H1 (cell line): ENCODE measurements around the gene ALG5. TPM values are rescaled to one million over a fixed set of nuclear protein-coding genes. Genes with fewer than 3 reads are reported as not detected.

Source experiments
- CHD7 ChIP-seq: fragments of 300-600 bp; sonication (generic); IDR thresholded peaks from 2 replicates; pipeline ENCODE4 v1.7.1; 2012; ENCODE audit warnings: low read length, moderate library complexity, mild to moderate bottlenecking, inconsistent platforms; ENCODE audit not compliant: insufficient replicate concordance
- FOSL1 ChIP-seq: IDR thresholded peaks from 2 replicates; pipeline ENCODE4 v1.6.1; 2011; ENCODE audit warnings: mild to moderate bottlenecking, low read depth, low read length, moderate library complexity; ENCODE audit not compliant: insufficient read depth
- MAFK ChIP-seq: IDR thresholded peaks from 2 replicates; pipeline ENCODE4 v1.6.1; 2012; ENCODE audit warnings: low read depth, mild to moderate bottlenecking, improper control_type of control experiment, low read length
- RAD21 ChIP-seq, 2 experiments: IDR thresholded peaks in 1 of 2; conservative IDR thresholded peaks in 1 of 2; 2 replicates each; pipeline ENCODE4 v1.6.1; 2011; ENCODE audit warnings: low read depth in 2 of 2, low read length in 2 of 2, improper control_type of control experiment in 1 of 2, inconsistent platforms in 1 of 2, mild to moderate bottlenecking in 1 of 2, moderate library complexity in 1 of 2
- SIRT6 ChIP-seq: IDR thresholded peaks from one replicate; pipeline ENCODE4 v1.7.1; 2012; ENCODE audit warnings: low read length, inconsistent platforms
- TEAD4 ChIP-seq: IDR thresholded peaks from 2 replicates; pipeline ENCODE4 v1.6.1; 2012; ENCODE audit warnings: low read depth, low read length, inconsistent platforms, mixed read lengths
- USF2 ChIP-seq: IDR thresholded peaks from 2 replicates; pipeline ENCODE4 v1.6.1; 2011; ENCODE audit warnings: low read length, improper control_type of control experiment
- polyA plus RNA-seq, 7 experiments: library from polyadenylated mRNA; depleted of rRNA in 3 of 7; stranded (reverse) in 5 of 7; unstranded in 2 of 7; fragments of >200 nt in 5 of 7; fragments of 200-250 nt in 2 of 7; gene quantifications; 1 replicate in 5 of 7; 2 replicates in 1 of 7; 4 replicates in 1 of 7; pipeline versions ENCODE4 v1.2.1 to v1.2.3, GENCODE V29; 2011 to 2013; ENCODE audit warnings: missing spikeins in 2 of 7, mixed read lengths in 2 of 7
- total RNA-seq: library from RNA; stranded (reverse); fragmentation: NEBNext Ultra II Directional; extraction: Animal tissue kit (Norgen Biotek cat#: 25700); gene quantifications from 2 replicates; pipeline ENCODE4 v1.2.1, GENCODE V29; 2021
- TF ChIP-seq, protein P1 (sequence below): IDR thresholded peaks from 2 replicates; pipeline ENCODE4 v1.6.1; 2012; ENCODE audit warnings: low read length, inconsistent platforms

ALG5 gene
- total and polyA plus RNA-seq, 2 of the 8 experiments (the other 6 are each of a cell fraction or from before 2014, with no cell fraction given), result 15.0 to 24.3 TPM

GRCh38 chr13:36907266-36907665, 91.9 kb downstream of the ALG5 start (continued):
- TF ChIP-seq CHD7, result no peak
- TF ChIP-seq, protein P1, sequence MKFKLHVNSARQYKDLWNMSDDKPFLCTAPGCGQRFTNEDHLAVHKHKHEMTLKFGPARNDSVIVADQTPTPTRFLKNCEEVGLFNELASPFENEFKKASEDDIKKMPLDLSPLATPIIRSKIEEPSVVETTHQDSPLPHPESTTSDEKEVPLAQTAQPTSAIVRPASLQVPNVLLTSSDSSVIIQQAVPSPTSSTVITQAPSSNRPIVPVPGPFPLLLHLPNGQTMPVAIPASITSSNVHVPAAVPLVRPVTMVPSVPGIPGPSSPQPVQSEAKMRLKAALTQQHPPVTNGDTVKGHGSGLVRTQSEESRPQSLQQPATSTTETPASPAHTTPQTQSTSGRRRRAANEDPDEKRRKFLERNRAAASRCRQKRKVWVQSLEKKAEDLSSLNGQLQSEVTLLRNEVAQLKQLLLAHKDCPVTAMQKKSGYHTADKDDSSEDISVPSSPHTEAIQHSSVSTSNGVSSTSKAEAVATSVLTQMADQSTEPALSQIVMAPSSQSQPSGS, result no peak
- no peak for TF ChIP-seq USF2
- TF ChIP-seq SIRT6, result no peak
- TF ChIP-seq MAFK, result no peak
- TF ChIP-seq TEAD4, result no peak
- TF ChIP-seq FOSL1, result no peak
- TF ChIP-seq RAD21 (IDR thresholded peaks at IDR 0.05 in 1 of 2, conservative IDR thresholded peaks at IDR 0.05 in 1 of 2; ENCODE audit: low read depth in 2 of 2, low read length in 2 of 2), result no peak
